ENCODE measurements around the gene CENPM.

Gene CENPM

GRCh38 chr22:41914611-41915034 is 32.3 kb downstream of the CENPM start:
- TF ChIP-seq CTCF (IDR thresholded peaks at IDR 0.05; ENCODE audit: insufficient read depth, low read length, poor library complexity, severe bottlenecking) = no peak
- no peak for TF ChIP-seq EZH2phosphoT487 (conservative IDR thresholded peaks at IDR 0.05; ENCODE audit: low read length)
- Histone ChIP-seq H3K36me3 (ENCODE audit: low read length) (no peaks in the 10 kb centered on the region), H3K9me2 (replicated peaks; ENCODE audit: insufficient read depth, low read length) (no peaks in the 10 kb centered on the region), H3K27ac (ENCODE audit: low read depth, low read length) (no peak overlapping the region), H3K9me3 (ENCODE audit: insufficient read depth, low read length) (no peaks in the 10 kb centered on the region), H2AFZ (ENCODE audit: low read depth, low read length, severe bottlenecking) (no peak overlapping the region), H3K9ac (ENCODE audit: low read length) (peak overlapping the region; percentile 29; the same call in 1 of the 2 replicates), H3K4me3 (ENCODE audit: insufficient read depth, low read length, poor library complexity, severe bottlenecking) (no peak overlapping the region), H3K4me2 (ENCODE audit: low read depth, low read length, poor library complexity, severe bottlenecking) (peak overlapping the region; percentile 34), H3F3A (ENCODE audit: insufficient read depth) (peaks cover 17% of the 10 kb centered on the region; the same call in 1 of the 2 replicates), H3K27me3 (ENCODE audit: low read length) (no peaks in the 10 kb centered on the region), H3K79me2 (ENCODE audit: insufficient read depth, low read length) (no peaks in the 10 kb centered on the region), H4K20me1 (ENCODE audit: low read depth, low read length) (no peaks in the 10 kb centered on the region)

GRCh38 chr22:41913842-41914534 is 33.0 kb downstream of the CENPM start:
- no peak overlapping the region for H2AFZ ChIP-seq (ENCODE audit: low read depth, low read length, severe bottlenecking)
- H3F3A ChIP-seq (ENCODE audit: insufficient read depth) = peaks cover 15% of the 10 kb centered on the region; the same call in 1 of the 2 replicates
- TF ChIP-seq CTCF (IDR thresholded peaks at IDR 0.05; ENCODE audit: insufficient read depth, low read length, poor library complexity, severe bottlenecking) = no peak
- TF ChIP-seq EZH2phosphoT487 (conservative IDR thresholded peaks at IDR 0.05; ENCODE audit: low read length) = 0 out of 2 replicates have a peak, but pooled peaks have one; percentile 57
- no peaks in the 10 kb centered on the region for H3K9me2 ChIP-seq (replicated peaks; ENCODE audit: insufficient read depth, low read length)
- no peaks in the 10 kb centered on the region for H4K20me1 ChIP-seq (ENCODE audit: low read depth, low read length)
- H3K36me3 ChIP-seq (ENCODE audit: low read length) = no peaks in the 10 kb centered on the region
- H3K27ac ChIP-seq (ENCODE audit: low read depth, low read length) = no peak overlapping the region
- H3K79me2 ChIP-seq (ENCODE audit: insufficient read depth, low read length) = no peaks in the 10 kb centered on the region
- H3K9me3 ChIP-seq (ENCODE audit: insufficient read depth, low read length) = no peaks in the 10 kb centered on the region
- H3K4me3 ChIP-seq (ENCODE audit: insufficient read depth, low read length, poor library complexity, severe bottlenecking) = no peak overlapping the region
- no peak overlapping the region for H3K4me2 ChIP-seq (ENCODE audit: low read depth, low read length, poor library complexity, severe bottlenecking)
- H3K27me3 ChIP-seq (ENCODE audit: low read length) = no peaks in the 10 kb centered on the region
- H3K9ac ChIP-seq (ENCODE audit: low read length) = no peak overlapping the region

- no peak overlapping the region for H3K27ac ChIP-seq (ENCODE audit: low read depth, low read length)
- peaks cover 13% of the 10 kb centered on the region; the same call in 1 of the 2 replicates for H3F3A ChIP-seq (ENCODE audit: insufficient read depth)
- no peak overlapping the region for H3K4me2 ChIP-seq (ENCODE audit: low read depth, low read length, poor library complexity, severe bottlenecking)
- TF ChIP-seq EZH2phosphoT487 (conservative IDR thresholded peaks at IDR 0.05; ENCODE audit: low read length) = no peak
- no peak for TF ChIP-seq CTCF (IDR thresholded peaks at IDR 0.05; ENCODE audit: insufficient read depth, low read length, poor library complexity, severe bottlenecking)
- no peaks in the 10 kb centered on the region for H3K36me3 ChIP-seq (ENCODE audit: low read length)
- no peak overlapping the region for H3K9ac ChIP-seq (ENCODE audit: low read length)
- no peaks in the 10 kb centered on the region for H3K27me3 ChIP-seq (ENCODE audit: low read length)
- H3K9me2 ChIP-seq (replicated peaks; ENCODE audit: insufficient read depth, low read length) = no peaks in the 10 kb centered on the region
- no peak overlapping the region for H3K4me3 ChIP-seq (ENCODE audit: insufficient read depth, low read length, poor library complexity, severe bottlenecking)
- no peaks in the 10 kb centered on the region for H4K20me1 ChIP-seq (ENCODE audit: low read depth, low read length)
- no peaks in the 10 kb centered on the region for H3K9me3 ChIP-seq (ENCODE audit: insufficient read depth, low read length)
- H3K79me2 ChIP-seq (ENCODE audit: insufficient read depth, low read length) = no peaks in the 10 kb centered on the region
- no peak overlapping the region for H2AFZ ChIP-seq (ENCODE audit: low read depth, low read length, severe bottlenecking)
These were observed 33.8 kb downstream of the CENPM start for GRCh38 chr22:41913040-41913719.

Measured in SU-DHL-6 (cell line).